Measurements from ENCODE around the gene SMIM20. TPM values are rescaled to one million over a fixed set of nuclear protein-coding genes. Genes with fewer than 3 reads are reported as not detected.

The SMIM20 gene
- total and polyA plus RNA-seq, 4 donors, result 11.1 to 25.0 (median 20.4) TPM

DNA sequence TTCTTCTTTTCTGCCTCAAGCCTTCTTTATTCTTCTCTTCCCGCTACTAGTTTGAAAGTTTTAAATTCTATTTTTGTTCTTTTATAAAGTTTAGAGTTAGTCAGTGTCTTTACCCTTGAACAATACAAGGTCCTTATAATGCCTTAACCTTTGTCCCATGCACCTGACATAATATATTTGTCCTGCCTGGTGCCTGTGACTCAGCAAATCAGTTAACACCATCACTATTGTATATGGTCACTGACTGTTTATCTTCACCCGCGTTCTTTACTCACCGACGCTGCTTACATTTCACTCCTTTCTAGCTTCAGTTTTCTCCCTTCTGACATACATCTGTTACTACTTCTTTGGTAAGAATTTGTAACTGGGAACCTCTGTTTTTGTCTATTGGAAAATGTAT lies 5.7 kb downstream of the SMIM20 start:
- Histone ChIP-seq H3K4me3 (ENCODE audit: low read depth in 1 of 3, low read length in 3 of 3) (no peak overlapping the region), H3K9me3 (ENCODE audit: control insufficient read depth in 4 of 4, low read length in 3 of 4) (no peaks in the 10 kb centered on the region), H3K27me3 (ENCODE audit: control insufficient read depth in 4 of 4, insufficient read depth in 4 of 4, low read length in 3 of 4) (no peaks in the 10 kb centered on the region), H3K27ac (ENCODE audit: low read depth in 1 of 2, low read length in 2 of 2) (no peak overlapping the region), H3K9ac (ENCODE audit: low read depth in 1 of 2, low read length in 2 of 2) (no peak overlapping the region), H3K4me1 (ENCODE audit: control insufficient read depth in 4 of 4, insufficient read depth in 4 of 4, low read length in 3 of 4) (peaks cover 1 to 25% (median 9%) of the 10 kb centered on the region in 4 donors), H3K36me3 (ENCODE audit: control insufficient read depth in 4 of 4, insufficient read depth in 3 of 4, low read depth in 1 of 4, low read length in 3 of 4) (no peaks in the 10 kb centered on the region)
- TF ChIP-seq RAD21 (IDR thresholded peaks at IDR 0.05) (no peak), RXRA (IDR thresholded peaks at IDR 0.05) (peak in 1 of 2 donors; percentile 20), HNF4A (conservative IDR thresholded peaks at IDR 0.05) (peak in 1 of 2 donors; percentile 50), JUND (IDR thresholded peaks at IDR 0.05) (no peak), ATF3 (IDR thresholded peaks at IDR 0.05) (no peak), YY1 (IDR thresholded peaks at IDR 0.05) (no peak), HNF4G (IDR thresholded peaks at IDR 0.05) (no peak), EGR1 (IDR thresholded peaks at IDR 0.05; ENCODE audit: low read depth in 2 of 2) (no peak)
- TF ChIP-seq, protein P1, sequence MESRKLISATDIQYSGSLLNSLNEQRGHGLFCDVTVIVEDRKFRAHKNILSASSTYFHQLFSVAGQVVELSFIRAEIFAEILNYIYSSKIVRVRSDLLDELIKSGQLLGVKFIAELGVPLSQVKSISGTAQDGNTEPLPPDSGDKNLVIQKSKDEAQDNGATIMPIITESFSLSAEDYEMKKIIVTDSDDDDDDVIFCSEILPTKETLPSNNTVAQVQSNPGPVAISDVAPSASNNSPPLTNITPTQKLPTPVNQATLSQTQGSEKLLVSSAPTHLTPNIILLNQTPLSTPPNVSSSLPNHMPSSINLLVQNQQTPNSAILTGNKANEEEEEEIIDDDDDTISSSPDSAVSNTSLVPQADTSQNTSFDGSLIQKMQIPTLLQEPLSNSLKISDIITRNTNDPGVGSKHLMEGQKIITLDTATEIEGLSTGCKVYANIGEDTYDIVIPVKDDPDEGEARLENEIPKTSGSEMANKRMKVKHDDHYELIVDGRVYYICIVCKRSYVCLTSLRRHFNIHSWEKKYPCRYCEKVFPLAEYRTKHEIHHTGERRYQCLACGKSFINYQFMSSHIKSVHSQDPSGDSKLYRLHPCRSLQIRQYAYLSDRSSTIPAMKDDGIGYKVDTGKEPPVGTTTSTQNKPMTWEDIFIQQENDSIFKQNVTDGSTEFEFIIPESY (IDR thresholded peaks at IDR 0.05), result no peak
- no peak for DNase-seq (ENCODE audit: low spot score)
- 80% methylated on average over 5 of the region's 5 CpGs for WGBS

DNA sequence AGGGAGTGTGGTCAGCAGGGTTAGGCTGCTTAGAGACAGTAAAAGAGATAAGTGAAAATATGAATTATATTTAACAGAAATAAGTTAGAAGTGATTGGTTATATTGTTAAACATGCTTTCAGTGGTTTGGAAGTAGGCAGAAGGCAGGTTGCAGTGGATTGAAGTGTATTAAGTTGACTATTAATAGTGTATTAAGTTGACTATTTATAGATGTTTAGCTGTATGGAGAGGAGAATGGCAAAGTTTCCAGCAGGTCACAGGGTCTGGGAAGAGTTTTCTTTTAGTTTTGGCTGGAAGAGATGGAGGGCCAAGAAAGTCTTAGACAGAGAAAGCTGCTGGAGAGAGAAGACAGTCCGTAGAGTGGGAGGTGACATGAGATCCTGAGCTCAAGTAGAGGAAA lies 7.9 kb downstream of the SMIM20 start:
- Histone ChIP-seq H3K4me3 (ENCODE audit: low read depth in 1 of 3, low read length in 3 of 3) (no peak overlapping the region), H3K9ac (ENCODE audit: low read depth in 1 of 2, low read length in 2 of 2) (no peak overlapping the region), H3K9me3 (ENCODE audit: control insufficient read depth in 4 of 4, low read length in 3 of 4) (no peaks in the 10 kb centered on the region), H3K27me3 (ENCODE audit: control insufficient read depth in 4 of 4, insufficient read depth in 4 of 4, low read length in 3 of 4) (no peaks in the 10 kb centered on the region), H3K27ac (ENCODE audit: low read depth in 1 of 2, low read length in 2 of 2) (no peak overlapping the region), H3K36me3 (ENCODE audit: control insufficient read depth in 4 of 4, insufficient read depth in 3 of 4, low read depth in 1 of 4, low read length in 3 of 4) (no peaks in the 10 kb centered on the region), H3K4me1 (ENCODE audit: control insufficient read depth in 4 of 4, insufficient read depth in 4 of 4, low read length in 3 of 4) (peaks cover 0 to 15% (median 7%) of the 10 kb centered on the region in 4 donors)
- WGBS, result 97% methylated on average over 1 of the region's 1 CpG
- DNase-seq (ENCODE audit: low spot score), result no peak
- TF ChIP-seq HNF4G (IDR thresholded peaks at IDR 0.05) (no peak), RAD21 (IDR thresholded peaks at IDR 0.05) (no peak), TAF1 (conservative IDR thresholded peaks at IDR 0.05) (no peak), YY1 (IDR thresholded peaks at IDR 0.05) (no peak), FOXA2 (IDR thresholded peaks at IDR 0.05) (no peak), EGR1 (IDR thresholded peaks at IDR 0.05; ENCODE audit: low read depth in 2 of 2) (no peak), ATF3 (IDR thresholded peaks at IDR 0.05) (no peak), NR2F2 (IDR thresholded peaks at IDR 0.05) (no peak), HNF4A (conservative IDR thresholded peaks at IDR 0.05) (no peak), FOXA1 (IDR thresholded peaks at IDR 0.05) (no peak)

DNA sequence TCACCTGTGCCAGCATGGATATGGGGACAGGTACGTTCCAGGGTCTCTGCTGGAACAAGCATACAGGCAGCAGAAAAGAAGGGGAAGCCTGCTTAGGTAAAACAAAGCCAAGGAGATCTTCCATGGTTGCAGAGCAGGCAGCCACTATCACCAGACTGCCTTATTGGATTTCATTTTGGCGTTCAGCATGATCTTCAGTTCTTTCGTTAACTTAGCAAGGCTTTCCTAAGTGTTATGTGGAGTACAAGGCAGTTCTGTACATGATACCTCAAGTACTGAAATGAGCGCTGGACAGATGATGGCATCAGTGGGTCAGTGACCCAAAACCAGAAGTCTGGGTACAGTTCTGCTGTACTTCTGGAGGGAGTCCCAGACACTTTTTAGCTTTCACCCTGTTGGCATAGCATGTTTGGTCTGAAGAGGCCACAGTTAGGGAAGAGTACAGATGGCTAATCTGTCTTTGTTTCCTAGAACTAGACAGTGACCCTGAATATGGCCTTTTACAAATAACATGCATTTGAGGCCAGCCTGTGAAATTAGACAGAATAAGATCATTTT lies 8.9 kb downstream of the SMIM20 start:
- H3K4me3 ChIP-seq (ENCODE audit: low read depth in 1 of 3, low read length in 3 of 3), result no peak overlapping the region
- no peak overlapping the region for H3K9ac ChIP-seq (ENCODE audit: low read depth in 1 of 2, low read length in 2 of 2)
- no peak overlapping the region for H3K27ac ChIP-seq (ENCODE audit: low read depth in 1 of 2, low read length in 2 of 2)
- no peaks in the 10 kb centered on the region for H3K27me3 ChIP-seq (ENCODE audit: control insufficient read depth in 4 of 4, insufficient read depth in 4 of 4, low read length in 3 of 4)
- no peak for TF ChIP-seq TAF1 (conservative IDR thresholded peaks at IDR 0.05)
- TF ChIP-seq, protein P2, sequence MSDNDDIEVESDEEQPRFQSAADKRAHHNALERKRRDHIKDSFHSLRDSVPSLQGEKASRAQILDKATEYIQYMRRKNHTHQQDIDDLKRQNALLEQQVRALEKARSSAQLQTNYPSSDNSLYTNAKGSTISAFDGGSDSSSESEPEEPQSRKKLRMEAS (IDR thresholded peaks at IDR 0.05), result no peak
- no peak for TF ChIP-seq GABPA (IDR thresholded peaks at IDR 0.05 in 1 of 2, conservative IDR thresholded peaks at IDR 0.05 in 1 of 2)
- no peak for TF ChIP-seq RXRA (IDR thresholded peaks at IDR 0.05)
- TF ChIP-seq FOXA2 (IDR thresholded peaks at IDR 0.05), result no peak
- TF ChIP-seq SP1 (IDR thresholded peaks at IDR 0.05), result no peak
- no peak for TF ChIP-seq EGR1 (IDR thresholded peaks at IDR 0.05; ENCODE audit: low read depth in 2 of 2)
- TF ChIP-seq, protein P1 (IDR thresholded peaks at IDR 0.05), result no peak
- no peak for TF ChIP-seq JUND (IDR thresholded peaks at IDR 0.05)
- no peak for TF ChIP-seq HNF4G (IDR thresholded peaks at IDR 0.05)
- TF ChIP-seq HNF4A (conservative IDR thresholded peaks at IDR 0.05), result no peak
- no peak for TF ChIP-seq YY1 (IDR thresholded peaks at IDR 0.05)
- no peak for TF ChIP-seq RAD21 (IDR thresholded peaks at IDR 0.05)
- no peak for TF ChIP-seq NR2F2 (IDR thresholded peaks at IDR 0.05)
- no peak for TF ChIP-seq ATF3 (IDR thresholded peaks at IDR 0.05)
- H3K4me1 ChIP-seq (ENCODE audit: control insufficient read depth in 4 of 4, insufficient read depth in 4 of 4, low read length in 3 of 4), result peaks cover 0 to 15% (median 7%) of the 10 kb centered on the region in 4 donors
- WGBS, result 94% methylated on average over 4 of the region's 4 CpGs
- no peak for DNase-seq (ENCODE audit: low spot score)
- no peaks in the 10 kb centered on the region for H3K36me3 ChIP-seq (ENCODE audit: control insufficient read depth in 4 of 4, insufficient read depth in 3 of 4, low read depth in 1 of 4, low read length in 3 of 4)
- no peaks in the 10 kb centered on the region for H3K9me3 ChIP-seq (ENCODE audit: control insufficient read depth in 4 of 4, low read length in 3 of 4)

Measured in liver (tissue), 9 donors.